GM12874 (cell line): Measurements from ENCODE around the gene MYL6B.
A peak's percentile ranks its signal among the peaks of the same experiment; 100 is the strongest.

ENCODE experiments used
- TF ChIP-seq, protein P1 (sequence below): IDR thresholded peaks from 2 replicates; pipeline ENCODE4 v1.5.1; 2011; ENCODE audit warnings: low read depth, mild to moderate bottlenecking, control low read depth, low read length, moderate library complexity; ENCODE audit not compliant: insufficient read depth

The MYL6B gene

DNA sequence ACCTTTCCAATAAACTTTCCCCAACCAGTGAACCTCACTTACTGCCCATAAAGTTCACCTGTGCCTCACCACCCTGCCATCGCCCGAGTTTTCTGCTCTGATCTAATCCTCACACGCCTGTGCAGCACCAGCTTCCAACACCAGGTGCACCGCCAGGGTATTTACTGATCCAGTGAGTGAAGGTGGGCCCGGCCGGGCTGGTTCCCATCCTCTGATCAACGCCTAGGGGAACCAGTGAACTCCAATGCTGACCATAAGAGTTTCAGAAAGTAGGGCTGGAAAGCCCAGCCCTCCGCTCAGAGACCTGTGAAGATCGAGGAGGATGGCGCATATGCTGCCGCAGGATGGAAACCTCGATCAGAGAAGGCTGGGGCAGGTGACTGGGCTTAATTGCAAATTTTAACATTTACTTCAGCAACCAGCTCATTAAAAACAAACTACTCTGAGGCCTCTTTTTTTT, 685 bp upstream of the MYL6B start:
- TF ChIP-seq, protein P1, sequence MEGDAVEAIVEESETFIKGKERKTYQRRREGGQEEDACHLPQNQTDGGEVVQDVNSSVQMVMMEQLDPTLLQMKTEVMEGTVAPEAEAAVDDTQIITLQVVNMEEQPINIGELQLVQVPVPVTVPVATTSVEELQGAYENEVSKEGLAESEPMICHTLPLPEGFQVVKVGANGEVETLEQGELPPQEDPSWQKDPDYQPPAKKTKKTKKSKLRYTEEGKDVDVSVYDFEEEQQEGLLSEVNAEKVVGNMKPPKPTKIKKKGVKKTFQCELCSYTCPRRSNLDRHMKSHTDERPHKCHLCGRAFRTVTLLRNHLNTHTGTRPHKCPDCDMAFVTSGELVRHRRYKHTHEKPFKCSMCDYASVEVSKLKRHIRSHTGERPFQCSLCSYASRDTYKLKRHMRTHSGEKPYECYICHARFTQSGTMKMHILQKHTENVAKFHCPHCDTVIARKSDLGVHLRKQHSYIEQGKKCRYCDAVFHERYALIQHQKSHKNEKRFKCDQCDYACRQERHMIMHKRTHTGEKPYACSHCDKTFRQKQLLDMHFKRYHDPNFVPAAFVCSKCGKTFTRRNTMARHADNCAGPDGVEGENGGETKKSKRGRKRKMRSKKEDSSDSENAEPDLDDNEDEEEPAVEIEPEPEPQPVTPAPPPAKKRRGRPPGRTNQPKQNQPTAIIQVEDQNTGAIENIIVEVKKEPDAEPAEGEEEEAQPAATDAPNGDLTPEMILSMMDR, result peak; percentile 52

DNA sequence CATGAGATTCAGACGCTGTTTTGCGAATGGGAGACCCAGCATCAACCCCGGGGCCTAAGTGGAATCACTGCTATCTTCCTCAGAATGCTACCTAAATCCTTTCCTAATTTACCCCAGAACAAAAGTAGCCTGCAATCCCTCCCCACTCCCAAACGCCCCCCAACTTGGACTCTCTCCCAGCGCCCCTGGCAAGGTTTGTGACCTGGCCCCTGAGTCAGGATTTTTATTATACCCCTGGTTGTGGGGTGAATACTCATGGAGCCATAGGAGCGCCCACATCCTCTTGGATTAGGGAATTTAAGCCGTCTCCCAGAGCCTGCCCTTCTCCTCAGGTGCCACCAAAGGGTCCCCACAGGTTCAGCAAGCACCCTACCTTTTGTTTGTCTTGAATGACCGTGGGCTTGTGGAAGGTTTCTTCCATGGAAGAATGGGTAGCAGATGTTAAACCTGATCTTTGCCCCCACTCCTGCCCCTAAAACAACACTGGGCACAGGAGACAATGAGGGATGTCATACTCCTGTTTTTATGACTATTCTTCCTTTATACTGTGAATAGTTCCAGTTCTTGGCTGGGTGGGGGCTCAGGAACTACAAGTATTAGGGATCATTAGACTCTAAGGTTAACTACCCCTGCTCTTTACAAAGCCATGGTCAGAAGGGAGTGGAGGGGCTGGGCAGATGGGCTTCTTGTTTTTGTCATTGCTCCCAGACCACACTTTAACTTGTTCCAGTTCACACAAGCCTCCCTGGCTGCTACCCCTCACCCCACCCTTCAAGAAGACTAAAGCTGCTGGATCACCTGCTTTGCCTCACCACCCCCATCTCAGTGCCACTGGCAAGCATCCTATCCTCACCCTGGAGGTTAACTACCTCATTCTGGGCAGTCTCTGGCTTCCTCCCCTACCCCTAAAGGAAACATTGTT, 630 bp downstream of the MYL6B start:
- TF ChIP-seq, protein P1, result no peak

DNA sequence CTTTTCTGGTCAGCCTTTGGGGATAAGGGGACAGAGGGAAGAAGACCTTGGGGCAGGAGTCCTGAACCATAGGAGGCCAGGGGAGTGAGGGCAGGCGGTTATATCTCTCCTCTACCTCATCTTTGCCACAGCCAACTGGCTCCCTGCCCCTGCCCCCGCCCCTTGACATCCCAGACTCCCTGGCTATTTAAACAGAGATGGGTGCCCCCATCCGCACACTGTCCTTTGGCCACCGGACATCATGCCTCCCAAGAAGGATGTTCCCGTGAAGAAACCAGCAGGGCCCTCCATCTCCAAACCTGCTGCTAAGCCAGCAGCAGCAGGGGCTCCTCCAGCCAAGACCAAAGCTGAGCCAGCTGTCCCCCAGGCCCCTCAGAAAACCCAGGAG, 1.3 kb downstream of the MYL6B start:
- TF ChIP-seq, protein P1, result no peak

DNA sequence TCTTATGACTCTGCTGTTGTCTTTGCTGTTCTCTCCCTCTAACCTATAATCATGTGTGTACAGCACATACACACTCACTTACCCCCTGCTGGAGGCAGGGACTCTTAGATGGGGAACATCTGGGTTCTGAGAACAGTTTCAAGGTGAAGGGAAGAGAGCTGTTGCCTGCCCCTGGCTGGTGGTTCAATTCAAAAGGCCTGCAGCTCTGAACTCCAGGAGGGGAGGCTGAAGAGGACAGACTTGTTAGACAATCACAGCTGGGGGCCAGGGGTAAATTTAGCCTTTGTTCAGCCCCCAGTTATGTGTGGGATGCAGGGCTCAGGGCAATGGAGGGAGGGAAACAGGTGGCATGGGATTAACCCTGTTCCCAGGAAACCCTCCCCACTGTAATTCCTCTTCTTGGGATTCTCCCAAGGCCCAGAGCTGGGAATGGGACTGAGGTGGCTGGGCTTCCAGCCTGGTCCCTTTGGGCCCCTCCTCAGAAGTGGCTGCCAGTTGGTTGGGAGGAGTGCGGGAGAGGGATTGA, 1.9 kb downstream of the MYL6B start:
- TF ChIP-seq, protein P1, result no peak

DNA sequence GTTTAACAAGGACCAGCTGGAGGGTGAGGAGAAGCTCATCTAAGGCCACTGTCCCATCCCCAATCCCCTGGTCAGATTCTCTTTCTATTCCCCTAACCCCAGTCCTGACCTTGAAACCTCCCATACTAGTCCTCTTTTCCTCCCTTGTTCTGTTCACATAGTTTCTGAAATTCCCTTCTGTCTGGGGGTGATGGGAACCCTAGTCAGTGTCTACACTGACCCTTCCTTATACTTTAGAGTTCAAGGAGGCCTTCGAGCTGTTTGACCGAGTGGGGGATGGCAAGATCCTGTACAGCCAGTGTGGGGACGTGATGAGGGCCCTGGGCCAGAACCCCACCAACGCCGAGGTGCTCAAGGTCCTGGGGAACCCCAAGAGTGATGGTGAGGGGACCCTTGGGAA, 2.4 kb downstream of the MYL6B start:
- TF ChIP-seq, protein P1, result no peak

DNA sequence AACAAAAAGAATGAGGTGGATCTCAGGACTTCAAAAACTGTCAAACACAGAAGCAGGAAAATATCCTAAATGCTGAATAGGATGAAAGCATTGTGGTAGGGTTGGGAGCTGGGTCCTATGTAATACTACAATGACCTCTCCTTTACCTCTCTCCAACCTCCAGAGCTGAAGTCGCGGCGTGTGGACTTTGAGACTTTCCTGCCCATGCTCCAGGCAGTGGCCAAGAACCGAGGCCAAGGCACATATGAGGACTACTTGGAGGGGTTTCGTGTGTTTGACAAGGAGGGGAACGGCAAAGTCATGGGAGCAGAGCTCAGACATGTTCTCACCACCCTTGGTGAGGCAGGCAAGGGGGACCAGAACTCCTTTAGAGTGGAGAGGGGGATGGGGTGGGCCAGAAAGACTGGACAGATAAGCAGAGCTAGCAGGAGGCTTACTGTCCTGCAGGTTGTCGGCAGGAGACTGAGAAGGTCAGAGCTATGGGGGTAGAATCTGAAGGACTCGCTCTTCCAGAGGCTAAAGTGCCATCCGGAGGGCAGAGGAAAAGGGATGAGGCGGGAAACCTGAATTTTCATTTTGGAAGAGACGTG, 3.0 kb downstream of the MYL6B start:
- TF ChIP-seq, protein P1, result no peak
